HepG2 (cell line): ENCODE data around the gene ANKRD40CL. TPM values are rescaled to one million over a fixed set of nuclear protein-coding genes. Genes with fewer than 3 reads are reported as not detected.

Experiments used
- CCAR2 ChIP-seq: fragments of 200-400 bp; formaldehyde crosslinking; optimal IDR thresholded peaks from 2 replicates; pipeline ENCODE3; 2018; ENCODE audit warnings: low read depth, mild to moderate bottlenecking, low read length, moderate library complexity
- GABPB1 ChIP-seq: IDR thresholded peaks from 2 replicates; pipeline ENCODE4 v1.6.1; 2016; ENCODE audit warnings: mild to moderate bottlenecking, missing genetic modification reagents, moderate library complexity, missing compliant biosample characterization
- HBP1 ChIP-seq: IDR thresholded peaks from 2 replicates; pipeline ENCODE4 v1.6.1; 2016; ENCODE audit warnings: low read depth, control low read depth
- KIAA2018 ChIP-seq: sonication (generic); formaldehyde crosslinking; IDR thresholded peaks from 2 replicates; pipeline ENCODE4 v1.5.0; 2020; ENCODE audit warnings: mild to moderate bottlenecking, missing genetic modification reagents, borderline replicate concordance
- NR2F6 ChIP-seq, 2 experiments: IDR thresholded peaks; 2 replicates each; pipeline ENCODE4 v1.6.1; 2016; ENCODE audit warnings: antibody characterized with exemption in 1 of 2, mild to moderate bottlenecking in 1 of 2
- PPARG ChIP-seq: conservative IDR thresholded peaks from 2 replicates; pipeline ENCODE4 v1.6.1; 2016; ENCODE audit warnings: missing biosample characterization, missing genetic modification reagents
- SALL1 ChIP-seq: sonication (generic); formaldehyde crosslinking; IDR thresholded peaks from 2 replicates; pipeline ENCODE4 v1.8.0; 2022; ENCODE audit warnings: mild to moderate bottlenecking, missing genetic modification reagents
- SRSF4 ChIP-seq: fragments of 200-400 bp; formaldehyde crosslinking; IDR thresholded peaks from one replicate; pipeline ENCODE4 v1.6.1; 2018; ENCODE audit warnings: mild to moderate bottlenecking, low read depth, low read length, moderate library complexity; ENCODE audit not compliant: poor library complexity, severe bottlenecking
- STAG1 ChIP-seq: sonication (generic); formaldehyde crosslinking; IDR thresholded peaks from 2 replicates; pipeline ENCODE4 v1.4.0; 2020; ENCODE audit warnings: missing genetic modification reagents
- STAT5B ChIP-seq: sonication (generic); formaldehyde crosslinking; IDR thresholded peaks from 2 replicates; pipeline ENCODE4 v1.4.0; 2020; ENCODE audit warnings: missing genetic modification reagents
- STAT6 ChIP-seq: sonication (generic); formaldehyde crosslinking; IDR thresholded peaks from 2 replicates; pipeline ENCODE4 v1.4.0; 2020; ENCODE audit warnings: missing genetic modification reagents, mild to moderate bottlenecking, borderline replicate concordance
- U2AF2 ChIP-seq: fragments of 200-400 bp; formaldehyde crosslinking; IDR thresholded peaks from 2 replicates; pipeline ENCODE4 v1.6.1; 2017; ENCODE audit warnings: low read depth, mild to moderate bottlenecking, low read length
- ZNF574 ChIP-seq: sonication (generic); formaldehyde crosslinking; IDR thresholded peaks from 2 replicates; pipeline ENCODE4 v1.4.0; 2020; ENCODE audit warnings: missing genetic modification reagents
- polyA plus RNA-seq, 8 experiments: library from polyadenylated mRNA; depleted of rRNA in 3 of 8; stranded (reverse) in 7 of 8; unstranded in 1 of 8; fragments of >200 nt; fragmentation: Illumina TruSeq in 4 of 8; extraction: Trizol in 4 of 8; gene quantifications; 2 replicates each; pipeline versions ENCODE4 v1.2.1 to v1.2.3, GENCODE V29; 2011 to 2016; ENCODE audit warnings: low read depth in 4 of 8, missing spikeins in 1 of 8, mixed read lengths in 1 of 8; ENCODE audit not compliant: insufficient read depth in 1 of 8
- total RNA-seq, 5 experiments: library from RNA; depleted of rRNA; stranded (reverse); fragments of >200 nt; fragmentation: Illumina TruSeq; extraction: Trizol; gene quantifications; 2 replicates each; pipeline ENCODE4 v1.2.3, GENCODE V29; 2016; ENCODE audit warnings: low read depth in 1 of 5

Gene ANKRD40CL
- total and polyA plus RNA-seq, 2 of the 13 experiments (the other 11 are each of a cell fraction or from before 2014, with no cell fraction given) = 0.03 to 0.11 TPM

- TF ChIP-seq SALL1 (CRISPR knock-in tag) = peak; percentile 28
- TF ChIP-seq SRSF4 = no peak
- TF ChIP-seq HBP1 (CRISPR knock-in tag) = no peak
- no peak for TF ChIP-seq GABPB1
- no peak for TF ChIP-seq STAG1 (CRISPR knock-in tag)
- TF ChIP-seq STAT5B (CRISPR knock-in tag) = no peak
- no peak for TF ChIP-seq STAT6 (CRISPR knock-in tag)
- 0 out of 2 replicates have a peak, but pooled peaks have one; percentile 34 for TF ChIP-seq PPARG (CRISPR knock-in tag)
- no peak for TF ChIP-seq U2AF2
- TF ChIP-seq KIAA2018 (CRISPR knock-in tag) = no peak
- TF ChIP-seq NR2F6 (IDR thresholded peaks at IDR 0.05) = peak; percentile 71
- peak; percentile 76 for TF ChIP-seq NR2F6 (CRISPR knock-in tag; IDR thresholded peaks at IDR 0.05)
- no peak for TF ChIP-seq CCAR2
- no peak for TF ChIP-seq ZNF574 (CRISPR knock-in tag)
Measured at GRCh38 chr17:50766222-50767023, 895 bp downstream of the ANKRD40CL start (continued).
